Thyroid gland (tissue), 4 donors: ENCODE results near the gene PAX7. TPM values are rescaled to one million over a fixed set of nuclear protein-coding genes. Genes with fewer than 3 reads are reported as not detected.
A peak's percentile ranks its signal among the peaks of the same experiment; 100 is the strongest.

Experiments
- DNase-seq, 2 donors: peaks; one replicate each; pipeline ENCODE4 v3.0.0-alpha.2; 2019
- H3K27ac ChIP-seq, 3 donors: fragments of 200-600 bp; sonication (generic); 1 replicate in 2 of 3; 2 replicates in 1 of 3; pipeline ENCODE4 v1.5.1; 2016 to 2019; ENCODE audit warnings: mild to moderate bottlenecking in 1 of 3, moderate library complexity in 1 of 3
- H3K27me3 ChIP-seq: fragments of 200-600 bp; sonication (generic); one replicate; pipeline ENCODE4 v1.5.1; 2019
- H3K36me3 ChIP-seq, 2 donors: fragments of 200-600 bp; sonication (generic); one replicate each; pipeline ENCODE4 v1.5.1; 2016 to 2019
- H3K4me1 ChIP-seq, 2 donors: fragments of 200-600 bp; sonication (generic); one replicate each; pipeline ENCODE4 v1.5.1; 2017 to 2019
- H3K4me3 ChIP-seq, 3 donors: fragments of 200-600 bp; sonication (generic); replicated peaks in 1 of 3; 1 replicate in 2 of 3; 2 replicates in 1 of 3; pipeline ENCODE4 v1.5.1; 2016; ENCODE audit warnings: mild to moderate bottlenecking in 1 of 3
- H3K9me3 ChIP-seq: fragments of 200-600 bp; sonication (generic); one replicate; pipeline ENCODE4 v1.5.1; 2017
- POLR2A ChIP-seq, 2 donors: fragments of 450-650 bp; IDR thresholded peaks; one replicate each; pipeline ENCODE4 v1.6.1; 2017; ENCODE audit warnings: antibody characterized with exemption in 2 of 2, mild to moderate bottlenecking in 2 of 2, moderate library complexity in 1 of 2
- WGBS, 2 donors: methylation state at CpG; one replicate each; pipeline ENCODE4 v1.1.5; 2017; 5-methylcytosine and 5-hydroxymethylcytosine counted together
- intact Hi-C: fragments of 100-400 bp; cut with DNase I; formaldehyde crosslinking; loops from one replicate; pipeline ENCODE4 v1.15.1; 2023
- total RNA-seq, 4 donors: library from RNA; depleted of rRNA; stranded (reverse); fragments of >200 nt; gene quantifications; one replicate each; pipeline ENCODE4 v1.2.3, GENCODE V29; 2016
- TF ChIP-seq, protein P1 (sequence below), 6 experiments: fragments of 200-600 bp in 3 of 6; fragments of 450-650 bp in 3 of 6; sonication (generic) in 3 of 6; IDR thresholded peaks; one replicate each; pipeline ENCODE4 v1.5.1; 2016 to 2019; ENCODE audit warnings: antibody characterized with exemption in 6 of 6, mild to moderate bottlenecking in 2 of 6, inconsistent platforms in 1 of 6, moderate library complexity in 1 of 6

PAX7 gene
- total RNA-seq, 4 donors from 2014 or later: 0.78 TPM; not detected in 3

- Histone ChIP-seq H3K4me3 (no peak overlapping the region), H3K9me3 (no peaks in the 10 kb centered on the region), H3K27me3 (no peaks in the 10 kb centered on the region), H3K27ac (no peak overlapping the region), H3K4me1 (no peaks in the 10 kb centered on the region), H3K36me3 (no peaks in the 10 kb centered on the region)
- DNase-seq: peak in 1 of 2 donors; percentile 5
- TF ChIP-seq, protein P1, sequence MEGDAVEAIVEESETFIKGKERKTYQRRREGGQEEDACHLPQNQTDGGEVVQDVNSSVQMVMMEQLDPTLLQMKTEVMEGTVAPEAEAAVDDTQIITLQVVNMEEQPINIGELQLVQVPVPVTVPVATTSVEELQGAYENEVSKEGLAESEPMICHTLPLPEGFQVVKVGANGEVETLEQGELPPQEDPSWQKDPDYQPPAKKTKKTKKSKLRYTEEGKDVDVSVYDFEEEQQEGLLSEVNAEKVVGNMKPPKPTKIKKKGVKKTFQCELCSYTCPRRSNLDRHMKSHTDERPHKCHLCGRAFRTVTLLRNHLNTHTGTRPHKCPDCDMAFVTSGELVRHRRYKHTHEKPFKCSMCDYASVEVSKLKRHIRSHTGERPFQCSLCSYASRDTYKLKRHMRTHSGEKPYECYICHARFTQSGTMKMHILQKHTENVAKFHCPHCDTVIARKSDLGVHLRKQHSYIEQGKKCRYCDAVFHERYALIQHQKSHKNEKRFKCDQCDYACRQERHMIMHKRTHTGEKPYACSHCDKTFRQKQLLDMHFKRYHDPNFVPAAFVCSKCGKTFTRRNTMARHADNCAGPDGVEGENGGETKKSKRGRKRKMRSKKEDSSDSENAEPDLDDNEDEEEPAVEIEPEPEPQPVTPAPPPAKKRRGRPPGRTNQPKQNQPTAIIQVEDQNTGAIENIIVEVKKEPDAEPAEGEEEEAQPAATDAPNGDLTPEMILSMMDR (IDR thresholded peaks at IDR 0.05): no peak
- TF ChIP-seq POLR2A (IDR thresholded peaks at IDR 0.05): no peak
- intact Hi-C loops: no loop called here
- 29 to 61% methylated on average over 4 of the region's 4 CpGs for WGBS, 2 donors
These were observed 120.8 kb downstream of the PAX7 start for GRCh38 chr1:18751425-18751824.

DNA sequence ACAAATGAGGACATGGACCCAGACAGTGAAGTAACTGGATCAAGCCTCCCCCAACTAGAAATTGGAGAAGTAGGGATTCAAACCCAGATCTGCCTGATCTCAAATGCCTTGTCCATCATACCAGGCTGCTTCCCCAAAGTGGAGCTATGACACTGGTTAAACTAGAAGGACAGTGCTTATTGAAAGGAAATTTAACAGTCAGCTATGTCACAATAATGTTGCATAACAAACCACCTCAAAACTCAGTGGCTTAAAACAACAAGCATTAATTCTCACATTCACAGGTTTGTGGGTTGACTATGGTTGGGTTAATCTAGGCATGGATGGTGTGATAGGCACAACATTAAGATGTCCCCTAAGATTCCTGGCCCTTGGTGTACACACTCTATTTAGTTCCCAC, 121.8 kb downstream of the PAX7 start:
- no peak overlapping the region for H3K27ac ChIP-seq
- no peaks in the 10 kb centered on the region for H3K9me3 ChIP-seq
- H3K4me3 ChIP-seq: no peak overlapping the region
- H3K27me3 ChIP-seq: no peaks in the 10 kb centered on the region
- TF ChIP-seq, protein P1 (IDR thresholded peaks at IDR 0.05): no peak
- no peak for TF ChIP-seq POLR2A (IDR thresholded peaks at IDR 0.05)
- H3K36me3 ChIP-seq: no peaks in the 10 kb centered on the region
- DNase-seq: no peak
- intact Hi-C loops: no loop called here
- no peaks in the 10 kb centered on the region for H3K4me1 ChIP-seq

DNA sequence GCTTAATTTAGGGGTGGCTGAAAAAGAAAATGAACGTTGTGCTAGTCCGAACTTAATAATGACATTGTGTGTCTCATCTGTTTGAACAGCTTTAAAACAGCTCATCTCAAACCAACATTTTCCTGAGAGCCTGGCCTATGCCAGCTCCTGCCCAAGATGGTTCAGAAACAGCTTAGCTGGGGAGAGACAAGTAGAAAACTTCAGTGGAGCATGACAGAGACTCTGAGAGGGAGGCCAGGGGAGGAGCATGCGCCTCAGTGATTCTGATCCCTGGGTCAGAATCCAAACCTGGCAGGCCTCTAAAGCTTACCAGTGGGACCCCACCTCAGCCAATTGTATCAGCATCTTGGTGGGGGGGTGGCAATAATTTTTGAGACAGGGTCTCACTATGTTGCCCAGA, 129.5 kb downstream of the PAX7 start:
- intact Hi-C loops: no loop called here
- Histone ChIP-seq H3K36me3 (no peaks in the 10 kb centered on the region), H3K4me1 (peaks cover 24 to 25% of the 10 kb centered on the region in 2 donors), H3K9me3 (no peaks in the 10 kb centered on the region), H3K27me3 (no peaks in the 10 kb centered on the region), H3K27ac (no peak overlapping the region), H3K4me3 (no peak overlapping the region)
- TF ChIP-seq, protein P1 (IDR thresholded peaks at IDR 0.05): no peak
- no peak for TF ChIP-seq POLR2A (IDR thresholded peaks at IDR 0.05)
- DNase-seq: peak; percentile 50 to 75
- 35 to 60% methylated on average over 3 of the region's 3 CpGs for WGBS, 2 donors

DNA sequence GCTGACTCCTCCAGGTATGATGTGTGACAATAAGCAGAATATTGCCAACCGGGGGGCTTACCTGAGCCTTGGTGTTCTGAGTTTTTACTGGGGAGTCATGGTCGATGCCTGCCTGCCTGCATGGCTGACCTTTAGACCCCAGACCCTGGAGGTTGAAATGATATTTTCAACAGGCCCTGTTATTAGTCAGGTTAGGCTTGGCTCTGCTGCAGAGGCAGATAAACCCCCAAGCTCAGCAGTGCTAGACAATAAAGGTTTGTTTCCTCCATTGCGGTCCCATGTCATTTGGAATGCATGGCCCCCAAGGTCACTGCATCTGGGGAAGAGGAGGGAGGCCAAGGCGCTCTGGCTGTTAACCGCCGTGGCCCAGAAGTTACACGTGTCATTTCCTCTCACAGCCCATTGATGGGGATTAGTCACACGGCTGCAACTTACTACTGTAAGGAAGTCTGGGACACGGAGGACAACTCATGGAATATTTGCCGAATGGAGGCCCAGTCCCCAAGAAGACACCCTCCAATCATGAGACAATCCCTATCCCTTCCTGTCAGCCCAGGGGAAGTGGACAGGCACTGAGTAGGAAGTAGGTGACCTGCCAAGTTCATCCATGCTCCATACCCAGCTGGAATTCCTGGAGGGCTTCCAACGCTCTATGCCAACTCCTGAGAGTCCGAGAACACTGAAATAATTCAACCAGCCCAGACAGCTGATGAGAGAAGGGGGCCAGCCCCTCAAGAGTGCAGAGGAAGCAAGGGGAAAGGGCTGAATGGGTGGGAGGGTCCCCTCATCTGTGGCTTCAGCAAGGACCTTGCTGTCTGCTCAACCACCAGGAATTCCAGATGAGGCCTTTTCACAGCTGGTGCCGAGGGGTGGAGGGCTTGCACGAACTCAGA, 131.5 kb downstream of the PAX7 start:
- Histone ChIP-seq H3K27ac (peak overlapping the region; percentile 45 to 79 (median 49)), H3K4me1 (peaks cover 29 to 30% of the 10 kb centered on the region in 2 donors), H3K36me3 (no peaks in the 10 kb centered on the region), H3K9me3 (no peaks in the 10 kb centered on the region), H3K4me3 (no peak overlapping the region), H3K27me3 (no peaks in the 10 kb centered on the region)
- intact Hi-C loops: no loop called here
- 68 to 70% methylated on average over 14 of the region's 14 CpGs for WGBS, 2 donors
- peak; percentile 95 to 96 for DNase-seq
- TF ChIP-seq, protein P1 (IDR thresholded peaks at IDR 0.05): no peak
- TF ChIP-seq POLR2A (IDR thresholded peaks at IDR 0.05): no peak

GRCh38 chr1:18764362-18764761, 133.7 kb downstream of the PAX7 start:
- no peaks in the 10 kb centered on the region for H3K27me3 ChIP-seq

More at GRCh38 chr1:18764362-18764761, 133.7 kb downstream of the PAX7 start:
- intact Hi-C loops: no loop called here
- peaks cover 33 to 35% of the 10 kb centered on the region in 2 donors for H3K4me1 ChIP-seq
- DNase-seq: peak; percentile 79 to 90
- 30 to 66% methylated on average over 5 to 6 of the region's 7 CpGs for WGBS, 2 donors
- TF ChIP-seq, protein P1 (IDR thresholded peaks at IDR 0.05): no peak
- no peak for TF ChIP-seq POLR2A (IDR thresholded peaks at IDR 0.05)
- no peaks in the 10 kb centered on the region for H3K9me3 ChIP-seq
- H3K27ac ChIP-seq: peak overlapping the region in 2 of 3 donors; percentile 63 to 80
- H3K36me3 ChIP-seq: no peaks in the 10 kb centered on the region
- H3K4me3 ChIP-seq: no peak overlapping the region
